BE2C (cell line): Measurements from ENCODE around the gene ZNF655.

Experiments used
- DNase-seq: peaks from one replicate; pipeline ENCODE4 v3.0.0-alpha.2; 2020
- H3K27me3 ChIP-seq: fragments of 250-450 bp; sonication (Bioruptor Pico); 2 replicates; pipeline ENCODE4 v1.5.1; 2020; ENCODE audit warnings: mild to moderate bottlenecking
- H3K36me3 ChIP-seq: fragments of 250-450 bp; sonication (Bioruptor Pico); 2 replicates; pipeline ENCODE4 v1.5.1; 2020; ENCODE audit warnings: mild to moderate bottlenecking
- H3K4me1 ChIP-seq: fragments of 250-450 bp; sonication (Bioruptor Pico); 2 replicates; pipeline ENCODE4 v1.5.1; 2020
- H3K4me3 ChIP-seq: 2 replicates; pipeline ENCODE4 v1.5.1; 2011; ENCODE audit warnings: low read depth, low read length
- H3K9me3 ChIP-seq: fragments of 250-450 bp; sonication (Bioruptor Pico); 2 replicates; pipeline ENCODE4 v1.5.1; 2020
- TF ChIP-seq, protein P1 (sequence below): IDR thresholded peaks from 2 replicates; pipeline ENCODE4 v1.5.1; 2012; ENCODE audit warnings: mild to moderate bottlenecking, low read depth, low read length

The ZNF655 gene

DNA sequence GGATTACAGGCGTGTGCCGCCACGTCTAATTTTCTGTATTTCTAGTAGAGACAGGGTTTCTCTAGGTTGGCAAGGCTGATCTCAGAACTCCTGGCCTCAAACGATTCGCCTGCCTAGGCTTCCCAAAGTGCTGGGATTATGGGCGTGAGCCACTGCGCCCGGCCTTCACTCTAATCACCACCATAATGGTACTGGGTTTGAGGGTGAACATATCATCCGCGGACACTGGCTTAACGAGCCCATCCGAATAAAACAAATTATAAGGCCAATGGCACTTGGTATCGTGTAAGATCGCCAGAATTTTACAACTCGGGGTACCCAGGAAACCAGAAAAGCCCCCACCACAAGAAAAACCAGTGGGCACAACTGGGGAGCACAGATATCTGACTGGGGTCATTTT lies 7.1 kb upstream of the ZNF655 start:
- peaks cover 3% of the 10 kb centered on the region for H3K36me3 ChIP-seq
- H3K27me3 ChIP-seq, result no peaks in the 10 kb centered on the region
- TF ChIP-seq, protein P1, sequence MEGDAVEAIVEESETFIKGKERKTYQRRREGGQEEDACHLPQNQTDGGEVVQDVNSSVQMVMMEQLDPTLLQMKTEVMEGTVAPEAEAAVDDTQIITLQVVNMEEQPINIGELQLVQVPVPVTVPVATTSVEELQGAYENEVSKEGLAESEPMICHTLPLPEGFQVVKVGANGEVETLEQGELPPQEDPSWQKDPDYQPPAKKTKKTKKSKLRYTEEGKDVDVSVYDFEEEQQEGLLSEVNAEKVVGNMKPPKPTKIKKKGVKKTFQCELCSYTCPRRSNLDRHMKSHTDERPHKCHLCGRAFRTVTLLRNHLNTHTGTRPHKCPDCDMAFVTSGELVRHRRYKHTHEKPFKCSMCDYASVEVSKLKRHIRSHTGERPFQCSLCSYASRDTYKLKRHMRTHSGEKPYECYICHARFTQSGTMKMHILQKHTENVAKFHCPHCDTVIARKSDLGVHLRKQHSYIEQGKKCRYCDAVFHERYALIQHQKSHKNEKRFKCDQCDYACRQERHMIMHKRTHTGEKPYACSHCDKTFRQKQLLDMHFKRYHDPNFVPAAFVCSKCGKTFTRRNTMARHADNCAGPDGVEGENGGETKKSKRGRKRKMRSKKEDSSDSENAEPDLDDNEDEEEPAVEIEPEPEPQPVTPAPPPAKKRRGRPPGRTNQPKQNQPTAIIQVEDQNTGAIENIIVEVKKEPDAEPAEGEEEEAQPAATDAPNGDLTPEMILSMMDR, result no peak
- H3K4me3 ChIP-seq, result peak overlapping the region; percentile 99
- H3K9me3 ChIP-seq, result no peaks in the 10 kb centered on the region
- DNase-seq, result no peak
- no peaks in the 10 kb centered on the region for H3K4me1 ChIP-seq

DNA sequence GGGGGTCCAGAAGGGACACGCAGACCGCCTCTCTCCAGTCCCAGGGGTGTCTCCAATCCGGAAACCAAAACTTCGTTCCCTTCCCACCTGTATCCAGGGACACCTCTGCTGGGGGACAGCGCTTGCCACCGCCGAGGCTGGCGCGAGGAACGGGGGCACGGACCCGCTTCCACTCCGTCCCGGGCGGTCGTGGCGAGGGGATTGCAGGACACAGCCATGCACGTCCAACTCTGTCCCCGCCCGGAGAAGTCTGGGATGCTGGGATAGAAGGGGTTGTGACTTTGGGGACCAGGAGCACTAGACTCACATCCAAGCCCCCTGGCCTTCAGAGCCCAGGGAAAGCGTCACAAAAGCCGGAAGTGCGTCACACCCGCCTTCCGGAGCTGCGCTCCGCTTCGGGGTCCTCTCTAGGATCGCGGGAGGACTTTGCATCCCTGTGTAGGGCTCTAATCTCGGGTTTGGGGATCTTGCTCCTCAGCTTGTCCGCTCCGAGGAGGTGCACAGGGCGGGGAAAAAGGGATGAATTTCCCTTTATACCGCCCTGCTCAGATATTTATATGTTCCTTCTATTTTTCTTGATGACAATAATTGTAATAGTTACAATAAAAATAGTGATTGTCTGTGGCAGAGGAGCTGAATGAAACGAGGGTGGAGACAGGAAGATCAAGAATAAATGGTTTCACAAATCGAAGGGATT lies 6.5 kb upstream of the ZNF655 start, which contains the start of gene FAM200A:
FAM200A (minus strand) TSS at position 348 of the 697 bp plus-strand sequence. CDS start 3,707 bp downstream, outside the sequence.
- H3K9me3 ChIP-seq, result no peaks in the 10 kb centered on the region
- H3K4me1 ChIP-seq, result no peaks in the 10 kb centered on the region
- TF ChIP-seq, protein P1, result no peak
- no peaks in the 10 kb centered on the region for H3K27me3 ChIP-seq
- H3K4me3 ChIP-seq, result peak within 1 kb of the TSS; percentile 99
- peak; percentile 90 for DNase-seq
- peaks cover 3% of the 10 kb centered on the region for H3K36me3 ChIP-seq

DNA sequence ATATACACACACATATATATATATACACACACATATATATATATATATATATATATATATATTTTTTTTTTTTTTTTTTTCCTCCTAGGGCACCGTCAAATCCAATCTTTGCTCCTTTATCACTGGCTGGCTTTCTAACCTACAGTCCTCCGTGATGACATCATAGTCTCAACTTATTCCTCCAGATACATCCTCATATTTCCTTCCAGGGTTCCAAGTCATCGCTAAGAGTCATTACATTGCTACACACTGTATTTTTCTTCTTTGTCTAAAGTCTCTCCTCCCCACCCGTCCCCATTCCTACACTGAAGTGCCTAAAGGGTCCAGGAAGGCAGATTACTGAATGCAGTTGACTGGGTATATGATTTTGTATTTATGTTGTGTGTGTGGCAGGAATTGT lies 5.4 kb upstream of the ZNF655 start:
- TF ChIP-seq, protein P1, result no peak
- DNase-seq, result no peak
- Histone ChIP-seq H3K4me3 (no peak overlapping the region), H3K4me1 (no peaks in the 10 kb centered on the region), H3K27me3 (no peaks in the 10 kb centered on the region), H3K9me3 (no peaks in the 10 kb centered on the region), H3K36me3 (no peaks in the 10 kb centered on the region; the same call in none of the 2 replicates)

DNA sequence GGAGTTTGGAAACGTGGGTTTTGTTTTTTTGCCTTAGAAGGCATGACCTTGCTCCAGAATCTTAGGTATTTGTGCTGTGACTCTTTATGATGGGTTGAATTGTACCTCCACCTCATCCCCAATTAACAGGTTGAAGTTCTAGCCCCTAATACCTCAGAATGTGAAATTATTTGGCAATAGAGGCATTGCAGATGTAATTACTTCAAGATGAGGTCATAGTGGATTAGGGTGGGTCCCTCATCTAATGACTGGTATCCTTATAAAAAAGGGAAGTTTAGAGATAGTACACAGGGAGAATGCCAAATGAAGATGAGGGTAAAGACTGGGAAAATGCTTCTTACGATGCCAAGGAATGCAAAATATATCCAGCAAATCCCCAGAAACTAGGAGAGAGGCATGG lies 3.5 kb upstream of the ZNF655 start:
- H3K4me1 ChIP-seq, result no peaks in the 10 kb centered on the region
- no peaks in the 10 kb centered on the region; the same call in 1 of the 2 replicates for H3K36me3 ChIP-seq
- TF ChIP-seq, protein P1, result no peak
- no peaks in the 10 kb centered on the region for H3K9me3 ChIP-seq
- H3K4me3 ChIP-seq, result no peak overlapping the region
- DNase-seq, result no peak
- no peaks in the 10 kb centered on the region for H3K27me3 ChIP-seq

DNA sequence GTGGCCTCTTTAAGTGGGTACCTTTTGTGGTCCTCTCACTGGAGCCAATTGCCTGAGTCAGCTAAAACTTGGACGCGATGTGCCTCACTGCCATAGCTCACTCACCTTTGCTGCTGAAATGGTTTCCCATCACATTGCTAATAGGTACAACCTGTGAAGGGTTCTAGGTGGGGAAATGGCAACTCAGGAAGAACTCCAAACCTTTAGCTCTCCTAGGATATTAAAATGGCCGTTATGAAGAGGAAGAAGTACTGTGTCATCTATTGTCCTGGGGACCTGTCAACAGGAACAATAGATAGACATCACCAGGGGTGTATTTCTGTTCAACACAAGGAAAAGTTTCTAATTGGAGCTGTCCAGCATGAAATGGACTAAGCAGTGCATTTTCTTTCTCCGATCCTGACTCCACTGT lies 1.2 kb upstream of the ZNF655 start:
- Histone ChIP-seq H3K9me3 (no peaks in the 10 kb centered on the region), H3K4me3 (peak overlapping the region; percentile 98), H3K27me3 (no peaks in the 10 kb centered on the region), H3K4me1 (no peaks in the 10 kb centered on the region), H3K36me3 (peaks cover 19% of the 10 kb centered on the region)
- TF ChIP-seq, protein P1, result no peak
- DNase-seq, result no peak

DNA sequence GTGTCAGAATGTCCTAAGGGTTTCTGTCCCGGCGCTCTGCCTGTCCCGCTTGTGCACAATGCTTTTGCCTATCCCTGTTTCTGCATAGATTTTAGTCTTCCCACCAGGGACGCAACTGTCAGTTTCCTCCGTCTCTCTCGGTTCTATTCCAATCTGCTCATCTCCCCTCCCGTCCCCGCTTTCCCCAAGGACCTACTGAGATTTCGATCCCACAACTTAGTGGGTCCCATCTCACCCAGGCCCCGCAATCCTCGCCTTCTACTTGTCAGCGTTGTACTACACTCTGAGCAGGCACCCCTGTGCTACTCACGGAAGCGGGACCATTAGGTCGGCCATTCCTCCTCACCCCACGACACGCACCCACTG lies 519 bp upstream of the ZNF655 start:
- peak overlapping the region; percentile 98 for H3K4me3 ChIP-seq
- H3K9me3 ChIP-seq, result no peaks in the 10 kb centered on the region
- DNase-seq, result no peak
- no peaks in the 10 kb centered on the region for H3K27me3 ChIP-seq
- H3K36me3 ChIP-seq, result peaks cover 26% of the 10 kb centered on the region
- TF ChIP-seq, protein P1, result no peak
- H3K4me1 ChIP-seq, result no peaks in the 10 kb centered on the region
